SU-DHL-6 (cell line): ENCODE results near the gene PLAC8.

Experiments used
- EZH2phosphoT487 ChIP-seq: fragments of 200-600 bp; sonication (generic), shearing (Covaris generic); conservative IDR thresholded peaks from 2 replicates; pipeline ENCODE4 v1.6.1; 2018; ENCODE audit warnings: mild to moderate bottlenecking, antibody characterized with exemption, low read length, moderate library complexity, mixed read lengths
- TF ChIP-seq, protein P1 (sequence below): fragments of 200-600 bp; sonication (generic); IDR thresholded peaks from one replicate; pipeline ENCODE4 v1.5.1; 2017; ENCODE audit warnings: antibody characterized with exemption, mild to moderate bottlenecking, low read length, moderate library complexity; ENCODE audit not compliant: insufficient read depth, poor library complexity, severe bottlenecking

- TF ChIP-seq, protein P1, sequence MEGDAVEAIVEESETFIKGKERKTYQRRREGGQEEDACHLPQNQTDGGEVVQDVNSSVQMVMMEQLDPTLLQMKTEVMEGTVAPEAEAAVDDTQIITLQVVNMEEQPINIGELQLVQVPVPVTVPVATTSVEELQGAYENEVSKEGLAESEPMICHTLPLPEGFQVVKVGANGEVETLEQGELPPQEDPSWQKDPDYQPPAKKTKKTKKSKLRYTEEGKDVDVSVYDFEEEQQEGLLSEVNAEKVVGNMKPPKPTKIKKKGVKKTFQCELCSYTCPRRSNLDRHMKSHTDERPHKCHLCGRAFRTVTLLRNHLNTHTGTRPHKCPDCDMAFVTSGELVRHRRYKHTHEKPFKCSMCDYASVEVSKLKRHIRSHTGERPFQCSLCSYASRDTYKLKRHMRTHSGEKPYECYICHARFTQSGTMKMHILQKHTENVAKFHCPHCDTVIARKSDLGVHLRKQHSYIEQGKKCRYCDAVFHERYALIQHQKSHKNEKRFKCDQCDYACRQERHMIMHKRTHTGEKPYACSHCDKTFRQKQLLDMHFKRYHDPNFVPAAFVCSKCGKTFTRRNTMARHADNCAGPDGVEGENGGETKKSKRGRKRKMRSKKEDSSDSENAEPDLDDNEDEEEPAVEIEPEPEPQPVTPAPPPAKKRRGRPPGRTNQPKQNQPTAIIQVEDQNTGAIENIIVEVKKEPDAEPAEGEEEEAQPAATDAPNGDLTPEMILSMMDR: no peak
- no peak for TF ChIP-seq EZH2phosphoT487
These were observed 18.1 kb downstream of the PLAC8 start for GRCh38 chr4:83096397-83096796.
